K562 (cell line): ENCODE data around the gene TMEM138. TPM values are rescaled to one million over a fixed set of nuclear protein-coding genes. Genes with fewer than 3 reads are reported as not detected.

ENCODE experiments used
- ARNT ChIP-seq, 2 experiments: fragments of 450-650 bp; IDR thresholded peaks; 2 replicates each; pipeline ENCODE4 v1.6.1; 2016; ENCODE audit warnings: mild to moderate bottlenecking in 1 of 2
- HNRNPL ChIP-seq: fragments of 200-400 bp; formaldehyde crosslinking; IDR thresholded peaks from 2 replicates; pipeline ENCODE4 v1.6.1; 2017; ENCODE audit warnings: low read depth, mild to moderate bottlenecking, low read length
- MTA1 ChIP-seq: fragments of 450-650 bp; IDR thresholded peaks from 2 replicates; pipeline ENCODE4 v1.6.1; 2017; ENCODE audit warnings: borderline replicate concordance
- PHF20 ChIP-seq: fragments of 450-650 bp; IDR thresholded peaks from 2 replicates; pipeline ENCODE4 v1.6.1; 2018; ENCODE audit not compliant: partially characterized antibody
- RBFOX2 ChIP-seq: fragments of 200-400 bp; formaldehyde crosslinking; IDR thresholded peaks from 2 replicates; pipeline ENCODE4 v1.6.1; 2017; ENCODE audit warnings: low read depth, mild to moderate bottlenecking, low read length, moderate library complexity
- polyA plus RNA-seq, 8 experiments: library from polyadenylated mRNA; depleted of rRNA in 4 of 8; stranded (reverse) in 5 of 8; unstranded in 3 of 8; fragments of >200 nt; fragmentation: Nextera tagmentation in 2 of 8; fragmentation: Illumina TruSeq in 1 of 8; extraction: Ambion mirVana in 2 of 8; extraction: Trizol in 1 of 8; gene quantifications; 2 replicates each; pipeline versions ENCODE4 v1.2.1 to v1.2.3, GENCODE V29; 2011 to 2014; ENCODE audit warnings: inconsistent platforms in 1 of 8, missing spikeins in 1 of 8
- total RNA-seq, 7 experiments: library from RNA; depleted of rRNA in 6 of 7; stranded (reverse); fragments of >200 nt in 6 of 7; fragmentation: Illumina TruSeq in 2 of 7; extraction: Trizol in 2 of 7; gene quantifications; 2 replicates each; pipeline versions ENCODE4 v1.2.1 to v1.2.3, GENCODE V29; 2011 to 2021; ENCODE audit warnings: low replicate concordance in 1 of 7
- TF ChIP-seq, protein P1 (sequence below): sonication (generic); formaldehyde crosslinking; IDR thresholded peaks from 2 replicates; pipeline ENCODE4 v1.8.0; 2022; ENCODE audit warnings: missing genetic modification reagents, mild to moderate bottlenecking, moderate library complexity, borderline replicate concordance
- TF ChIP-seq, protein P2 (sequence below): sonication (generic); formaldehyde crosslinking; IDR thresholded peaks from 2 replicates; pipeline ENCODE4 v1.8.0; 2022; ENCODE audit warnings: mild to moderate bottlenecking, low read depth, missing genetic modification reagents
- TF ChIP-seq, protein P3 (sequence below): sonication (generic); formaldehyde crosslinking; IDR thresholded peaks from 2 replicates; pipeline ENCODE4 v1.8.0; 2022; ENCODE audit warnings: missing genetic modification reagents, mild to moderate bottlenecking, borderline replicate concordance
- TF ChIP-seq, protein P4 (sequence below): sonication (generic); formaldehyde crosslinking; IDR thresholded peaks from 2 replicates; pipeline ENCODE4 v1.8.1; 2023; ENCODE audit warnings: mild to moderate bottlenecking, missing genetic modification reagents, moderate library complexity
- TF ChIP-seq, protein P5 (sequence below), 2 experiments: fragments of 450-650 bp in 1 of 2; sonication (generic) in 1 of 2; formaldehyde crosslinking in 1 of 2; IDR thresholded peaks in 1 of 2; conservative IDR thresholded peaks in 1 of 2; 2 replicates each; pipeline versions ENCODE4 v1.6.1 to v1.8.1; 2016 to 2023; ENCODE audit warnings: mild to moderate bottlenecking in 2 of 2, moderate library complexity in 2 of 2, inconsistent platforms in 1 of 2, missing genetic modification reagents in 1 of 2

TMEM138 gene
- total and polyA plus RNA-seq, 9 of the 15 experiments (the other 6 are each of a cell fraction or from before 2014, with no cell fraction given): 23.2 to 168 (median 63.1) TPM

DNA sequence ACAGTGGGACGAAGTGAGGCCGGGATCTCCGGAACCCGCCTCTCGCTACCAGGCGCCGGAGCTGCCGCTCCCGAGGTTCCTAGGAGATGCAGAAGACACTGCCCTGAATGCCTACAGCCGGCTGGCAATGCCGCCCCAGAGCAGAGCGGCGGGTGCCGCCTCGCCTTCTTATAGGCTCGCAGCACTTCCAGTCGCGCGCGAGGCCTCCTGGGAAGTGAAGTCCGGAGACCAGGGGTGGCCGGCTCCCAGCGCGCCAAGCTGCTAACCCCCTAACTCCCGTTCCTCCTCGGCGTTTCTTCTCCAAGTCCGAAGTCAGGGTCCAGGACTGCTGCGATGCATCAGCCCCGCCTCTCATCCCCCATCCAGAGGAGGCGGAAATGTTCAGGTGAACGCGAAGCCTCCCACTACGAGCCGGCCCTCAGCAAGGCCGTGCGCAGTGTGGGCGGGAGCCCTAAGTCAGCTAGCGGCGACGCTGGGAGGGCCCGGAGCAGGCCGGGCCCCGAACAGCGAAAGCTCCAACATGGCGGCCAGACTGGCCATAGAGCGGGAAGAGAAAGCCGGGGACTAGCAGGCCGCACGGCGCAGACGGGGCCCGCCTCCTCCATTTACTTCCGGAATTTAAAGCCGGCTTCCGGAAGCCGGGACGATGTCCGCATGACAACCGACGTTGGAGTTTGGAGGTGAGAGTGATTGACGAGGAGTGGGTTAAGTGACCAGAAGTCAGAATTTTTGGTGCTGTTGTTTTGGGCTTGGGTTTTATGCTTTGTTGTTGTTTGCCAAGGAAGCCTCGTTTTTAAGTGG, at the start of gene TMEM138, which contains the start of gene CYB561A3 (continued):
- TF ChIP-seq, protein P1, sequence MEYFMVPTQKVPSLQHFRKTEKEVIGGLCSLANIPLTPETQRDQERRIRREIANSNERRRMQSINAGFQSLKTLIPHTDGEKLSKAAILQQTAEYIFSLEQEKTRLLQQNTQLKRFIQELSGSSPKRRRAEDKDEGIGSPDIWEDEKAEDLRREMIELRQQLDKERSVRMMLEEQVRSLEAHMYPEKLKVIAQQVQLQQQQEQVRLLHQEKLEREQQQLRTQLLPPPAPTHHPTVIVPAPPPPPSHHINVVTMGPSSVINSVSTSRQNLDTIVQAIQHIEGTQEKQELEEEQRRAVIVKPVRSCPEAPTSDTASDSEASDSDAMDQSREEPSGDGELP (CRISPR knock-in tag): peak; percentile 81; the same call in 1 of the 2 replicates
- TF ChIP-seq, protein P2, sequence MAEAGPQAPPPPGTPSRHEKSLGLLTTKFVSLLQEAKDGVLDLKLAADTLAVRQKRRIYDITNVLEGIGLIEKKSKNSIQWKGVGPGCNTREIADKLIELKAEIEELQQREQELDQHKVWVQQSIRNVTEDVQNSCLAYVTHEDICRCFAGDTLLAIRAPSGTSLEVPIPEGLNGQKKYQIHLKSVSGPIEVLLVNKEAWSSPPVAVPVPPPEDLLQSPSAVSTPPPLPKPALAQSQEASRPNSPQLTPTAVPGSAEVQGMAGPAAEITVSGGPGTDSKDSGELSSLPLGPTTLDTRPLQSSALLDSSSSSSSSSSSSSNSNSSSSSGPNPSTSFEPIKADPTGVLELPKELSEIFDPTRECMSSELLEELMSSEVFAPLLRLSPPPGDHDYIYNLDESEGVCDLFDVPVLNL (CRISPR knock-in tag): peak; percentile 80; the same call in 1 of the 2 replicates
- TF ChIP-seq HNRNPL (peak; percentile 85), RBFOX2 (peak; percentile 97), MTA1 (0 out of 2 replicates have a peak, but pooled peaks have one; percentile 58), PHF20 (peak; percentile 76), ARNT (IDR thresholded peaks at IDR 0.05) (peak; percentile 44 to 59; a peak in 2 of 4 replicates)
- TF ChIP-seq, protein P3, sequence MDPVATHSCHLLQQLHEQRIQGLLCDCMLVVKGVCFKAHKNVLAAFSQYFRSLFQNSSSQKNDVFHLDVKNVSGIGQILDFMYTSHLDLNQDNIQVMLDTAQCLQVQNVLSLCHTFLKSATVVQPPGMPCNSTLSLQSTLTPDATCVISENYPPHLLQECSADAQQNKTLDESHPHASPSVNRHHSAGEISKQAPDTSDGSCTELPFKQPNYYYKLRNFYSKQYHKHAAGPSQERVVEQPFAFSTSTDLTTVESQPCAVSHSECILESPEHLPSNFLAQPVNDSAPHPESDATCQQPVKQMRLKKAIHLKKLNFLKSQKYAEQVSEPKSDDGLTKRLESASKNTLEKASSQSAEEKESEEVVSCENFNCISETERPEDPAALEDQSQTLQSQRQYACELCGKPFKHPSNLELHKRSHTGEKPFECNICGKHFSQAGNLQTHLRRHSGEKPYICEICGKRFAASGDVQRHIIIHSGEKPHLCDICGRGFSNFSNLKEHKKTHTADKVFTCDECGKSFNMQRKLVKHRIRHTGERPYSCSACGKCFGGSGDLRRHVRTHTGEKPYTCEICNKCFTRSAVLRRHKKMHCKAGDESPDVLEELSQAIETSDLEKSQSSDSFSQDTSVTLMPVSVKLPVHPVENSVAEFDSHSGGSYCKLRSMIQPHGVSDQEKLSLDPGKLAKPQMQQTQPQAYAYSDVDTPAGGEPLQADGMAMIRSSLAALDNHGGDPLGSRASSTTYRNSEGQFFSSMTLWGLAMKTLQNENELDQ: no peak
- TF ChIP-seq, protein P4, sequence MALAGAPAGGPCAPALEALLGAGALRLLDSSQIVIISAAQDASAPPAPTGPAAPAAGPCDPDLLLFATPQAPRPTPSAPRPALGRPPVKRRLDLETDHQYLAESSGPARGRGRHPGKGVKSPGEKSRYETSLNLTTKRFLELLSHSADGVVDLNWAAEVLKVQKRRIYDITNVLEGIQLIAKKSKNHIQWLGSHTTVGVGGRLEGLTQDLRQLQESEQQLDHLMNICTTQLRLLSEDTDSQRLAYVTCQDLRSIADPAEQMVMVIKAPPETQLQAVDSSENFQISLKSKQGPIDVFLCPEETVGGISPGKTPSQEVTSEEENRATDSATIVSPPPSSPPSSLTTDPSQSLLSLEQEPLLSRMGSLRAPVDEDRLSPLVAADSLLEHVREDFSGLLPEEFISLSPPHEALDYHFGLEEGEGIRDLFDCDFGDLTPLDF: peak; percentile 91
- TF ChIP-seq, protein P5, sequence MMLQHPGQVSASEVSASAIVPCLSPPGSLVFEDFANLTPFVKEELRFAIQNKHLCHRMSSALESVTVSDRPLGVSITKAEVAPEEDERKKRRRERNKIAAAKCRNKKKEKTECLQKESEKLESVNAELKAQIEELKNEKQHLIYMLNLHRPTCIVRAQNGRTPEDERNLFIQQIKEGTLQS (IDR thresholded peaks at IDR 0.05): no peak
- TF ChIP-seq, protein P5 (CRISPR knock-in tag; conservative IDR thresholded peaks at IDR 0.05): no peak
